Sigmoid colon (tissue), 7 donors: ENCODE data around the gene TNPO2. TPM values are rescaled to one million over a fixed set of nuclear protein-coding genes. Genes with fewer than 3 reads are reported as not detected.

Experiments
- DNase-seq: peaks from one replicate; pipeline ENCODE4 v3.0.0-alpha.2; 2019
- H3K27ac ChIP-seq, 4 donors: fragments of 200-600 bp; sonication (generic); one replicate each; pipeline ENCODE4 v1.5.1; 2016 to 2019; ENCODE audit warnings: mild to moderate bottlenecking in 1 of 4
- H3K27me3 ChIP-seq, 3 donors: fragments of 200-600 bp; sonication (generic); one replicate each; pipeline ENCODE4 v1.5.1; 2019; ENCODE audit warnings: mild to moderate bottlenecking in 1 of 3
- H3K36me3 ChIP-seq, 4 donors: fragments of 200-600 bp; sonication (generic); one replicate each; pipeline ENCODE4 v1.5.1; 2016 to 2019
- H3K4me1 ChIP-seq, 4 donors: fragments of 200-600 bp; sonication (generic); one replicate each; pipeline ENCODE4 v1.5.1; 2017 to 2019
- H3K4me3 ChIP-seq, 4 donors: fragments of 200-600 bp; sonication (generic); one replicate each; pipeline ENCODE4 v1.5.1; 2017 to 2019; ENCODE audit warnings: mild to moderate bottlenecking in 2 of 4, moderate library complexity in 1 of 4
- H3K9me3 ChIP-seq, 4 donors: fragments of 200-600 bp in 3 of 4; sonication (generic) in 3 of 4; one replicate each; pipeline versions ENCODE4 v1.5.1 to v1.6.1; 2013 to 2019
- CTCF ChIP-seq, 4 experiments: fragments of 450-650 bp in 3 of 4; fragments of 200-600 bp in 1 of 4; IDR thresholded peaks; one replicate each; pipeline ENCODE4 v1.5.1; 2016 to 2019; ENCODE audit warnings: antibody characterized with exemption in 4 of 4, mild to moderate bottlenecking in 3 of 4, moderate library complexity in 2 of 4
- EP300 ChIP-seq, 4 donors: sonication (generic); formaldehyde crosslinking; IDR thresholded peaks; one replicate each; pipeline ENCODE4 v1.6.1; 2017; ENCODE audit warnings: antibody characterized with exemption in 4 of 4
- POLR2A ChIP-seq, 2 donors: fragments of 450-650 bp; IDR thresholded peaks; one replicate each; pipeline ENCODE4 v1.6.1; 2016; ENCODE audit warnings: antibody characterized with exemption in 2 of 2, mild to moderate bottlenecking in 2 of 2, moderate library complexity in 2 of 2
- POLR2AphosphoS5 ChIP-seq, 4 donors: sonication (generic); formaldehyde crosslinking; IDR thresholded peaks; one replicate each; pipeline ENCODE4 v1.6.1; 2017; ENCODE audit warnings: antibody characterized with exemption in 4 of 4
- WGBS, 2 donors: extraction: QIAGEN DNeasy Blood & Tissue Kit; methylation state at CpG; one replicate each; pipeline ENCODE4 v1.1.7; 2013; 5-methylcytosine and 5-hydroxymethylcytosine counted together
- intact Hi-C: fragments of 100-400 bp; cut with DNase I; formaldehyde crosslinking; loops from one replicate; pipeline ENCODE4 v1.15.1; 2023
- polyA plus RNA-seq, 3 donors: library from polyadenylated mRNA; stranded (reverse); fragments of 200-250 nt; gene quantifications; one replicate each; pipeline ENCODE4 v1.2.3, GENCODE V29; 2013
- total RNA-seq, 4 donors: library from RNA; depleted of rRNA; stranded (reverse); fragments of >200 nt; gene quantifications; one replicate each; pipeline ENCODE4 v1.1.0, GENCODE V29; 2016
- donor health status: healthy with polysubstance abuse.
- donor health status: Bipolar disorder and iron deficiency.
- donor health status: healthy.

Gene TNPO2
- total and polyA plus RNA-seq, 7 donors, result 9.5 to 92.2 (median 54.2) TPM

- intact Hi-C loops, result loop anchor here (5.0 kb wide), 1 partner anchor 108 kb away; no protein-coding TSS in a partner anchor
- Histone ChIP-seq H3K4me1 (peaks cover 0 to 46% (median 41%) of the 10 kb centered on the region in 4 donors), H3K36me3 (peaks cover 3 to 43% (median 22%) of the 10 kb centered on the region in 4 donors), H3K9me3 (no peaks in the 10 kb centered on the region), H3K27ac (peak overlapping the region; percentile 91 to 92 (median 91)), H3K4me3 (peak overlapping the region; percentile 67 to 90 (median 84)), H3K27me3 (no peaks in the 10 kb centered on the region)
- no peak for TF ChIP-seq CTCF (IDR thresholded peaks at IDR 0.05)
- no peak for TF ChIP-seq POLR2A (IDR thresholded peaks at IDR 0.05)
- TF ChIP-seq EP300 (IDR thresholded peaks at IDR 0.05), result no peak
- no peak for TF ChIP-seq POLR2AphosphoS5 (IDR thresholded peaks at IDR 0.05)
- 32 to 42% methylated on average over 26 of the region's 26 CpGs for WGBS, 2 donors
- no peak for DNase-seq
Measured at GRCh38 chr19:12670159-12670928, 53.4 kb downstream of the TNPO2 start.

- Histone ChIP-seq H3K27ac (peak overlapping the region; percentile 91 to 92 (median 91)), H3K36me3 (peaks cover 4 to 42% (median 14%) of the 10 kb centered on the region in 4 donors), H3K4me3 (peak overlapping the region; percentile 67 to 90 (median 84)), H3K9me3 (no peaks in the 10 kb centered on the region), H3K4me1 (peaks cover 0 to 47% (median 42%) of the 10 kb centered on the region in 4 donors), H3K27me3 (no peaks in the 10 kb centered on the region)
- 0 to 1% methylated on average over 64 of the region's 64 CpGs for WGBS, 2 donors
- intact Hi-C loops, result loop anchor here (5.0 kb wide), 2 partner anchors 57 to 107 kb away; partner anchors contain the start of genes ZNF490 and ZNF791
- TF ChIP-seq POLR2A (IDR thresholded peaks at IDR 0.05) (peak; percentile 8 to 22), EP300 (IDR thresholded peaks at IDR 0.05) (no peak), POLR2AphosphoS5 (IDR thresholded peaks at IDR 0.05) (peak; percentile 42 to 83 (median 68))
- peak; percentile 91 for DNase-seq
Measured at GRCh38 chr19:12669270-12670158, 54.2 kb downstream of the TNPO2 start.

- Histone ChIP-seq H3K27me3 (no peaks in the 10 kb centered on the region), H3K36me3 (peaks cover 4 to 42% (median 11%) of the 10 kb centered on the region in 4 donors), H3K9me3 (no peaks in the 10 kb centered on the region), H3K4me3 (peak overlapping the region; percentile 67 to 90 (median 84)), H3K27ac (peak overlapping the region; percentile 91 to 92 (median 91)), H3K4me1 (peaks cover 0 to 47% (median 43%) of the 10 kb centered on the region in 4 donors)
- 0 to 1% methylated on average over 24 of the region's 24 CpGs for WGBS, 2 donors
- DNase-seq, result peak; percentile 84
- intact Hi-C loops, result loop anchor here (5.0 kb wide), 1 partner anchor 57 kb away; the partner anchor contains the start of genes ZNF490 and ZNF791
- TF ChIP-seq EP300 (IDR thresholded peaks at IDR 0.05), result no peak
- no peak for TF ChIP-seq POLR2A (IDR thresholded peaks at IDR 0.05)
- TF ChIP-seq CTCF (IDR thresholded peaks at IDR 0.05), result no peak
- TF ChIP-seq POLR2AphosphoS5 (IDR thresholded peaks at IDR 0.05), result no peak
Measured at GRCh38 chr19:12668932-12669269, 54.8 kb downstream of the TNPO2 start.

GRCh38 chr19:12668346-12668745 lies 55.4 kb downstream of the TNPO2 start:
- intact Hi-C loops, result loop anchor here (5.0 kb wide), 1 partner anchor 56 kb away; the partner anchor contains the start of genes ZNF490 and ZNF791
- no peaks in the 10 kb centered on the region for H3K9me3 ChIP-seq
- peak overlapping the region; percentile 67 to 90 (median 84) for H3K4me3 ChIP-seq
- 67 to 77% methylated on average over 8 of the region's 8 CpGs for WGBS, 2 donors
- peaks cover 4 to 42% (median 7%) of the 10 kb centered on the region in 4 donors for H3K36me3 ChIP-seq
- peak overlapping the region; percentile 91 to 92 (median 91) for H3K27ac ChIP-seq
- DNase-seq, result no peak
- TF ChIP-seq EP300 (IDR thresholded peaks at IDR 0.05), result no peak
- no peak for TF ChIP-seq POLR2AphosphoS5 (IDR thresholded peaks at IDR 0.05)
- no peak for TF ChIP-seq CTCF (IDR thresholded peaks at IDR 0.05)
- TF ChIP-seq POLR2A (IDR thresholded peaks at IDR 0.05), result no peak
- H3K27me3 ChIP-seq, result no peaks in the 10 kb centered on the region
- H3K4me1 ChIP-seq, result peaks cover 0 to 47% (median 43%) of the 10 kb centered on the region in 4 donors
